Lung (tissue), 12 donors: ENCODE measurements around the gene NT5C1B. TPM values are rescaled to one million over a fixed set of nuclear protein-coding genes. Genes with fewer than 3 reads are reported as not detected.

ENCODE experiments used
- ATAC-seq: fragments of 200-7000 bp; cut with Tn5 transposase; one replicate; pipeline ENCODE4 v1.9.1; 2020; ENCODE audit warnings: moderate number of reproducible peaks; ENCODE audit not compliant: insufficient read depth, low FRiP score
- DNase-seq, 3 donors: peaks; one replicate each; pipeline ENCODE4 v3.0.0-alpha.2; 2013 to 2017
- H3K27ac ChIP-seq, 2 donors: one replicate each; pipeline ENCODE4 v1.5.1; 2013; ENCODE audit warnings: mild to moderate bottlenecking in 2 of 2, moderate library complexity in 2 of 2, control low read depth in 1 of 2, inconsistent platforms in 1 of 2, low read depth in 1 of 2, low read length in 1 of 2
- H3K27me3 ChIP-seq, 3 donors: one replicate each; pipeline ENCODE4 v1.5.1; 2013; ENCODE audit warnings: low read length in 2 of 3; ENCODE audit not compliant: control insufficient read depth in 3 of 3, insufficient read depth in 3 of 3
- H3K36me3 ChIP-seq, 4 donors: one replicate each; pipeline ENCODE4 v1.5.1; 2013; ENCODE audit warnings: low read length in 4 of 4, mild to moderate bottlenecking in 1 of 4, moderate library complexity in 1 of 4; ENCODE audit not compliant: control insufficient read depth in 4 of 4, insufficient read depth in 4 of 4
- H3K4me1 ChIP-seq, 5 donors: one replicate each; pipeline ENCODE4 v1.5.1; 2013; ENCODE audit warnings: low read length in 5 of 5, mild to moderate bottlenecking in 2 of 5, moderate library complexity in 1 of 5; ENCODE audit not compliant: control insufficient read depth in 5 of 5, insufficient read depth in 5 of 5
- H3K4me3 ChIP-seq: one replicate; pipeline ENCODE4 v1.5.1; 2013; ENCODE audit warnings: mild to moderate bottlenecking, control low read depth, moderate library complexity
- H3K9ac ChIP-seq, 2 donors: one replicate each; pipeline ENCODE4 v1.5.1; 2013; ENCODE audit warnings: low read length in 2 of 2, control low read depth in 1 of 2; ENCODE audit not compliant: insufficient read depth in 1 of 2
- H3K9me3 ChIP-seq, 4 donors: one replicate each; pipeline ENCODE4 v1.5.1; 2013; ENCODE audit warnings: low read length in 3 of 4, mild to moderate bottlenecking in 1 of 4, moderate library complexity in 1 of 4; ENCODE audit not compliant: control insufficient read depth in 4 of 4, insufficient read depth in 3 of 4
- WGBS, 2 donors: extraction: QIAGEN DNeasy Blood & Tissue Kit; methylation state at CpG; one replicate each; pipeline ENCODE4 v1.1.7; 2013; 5-methylcytosine and 5-hydroxymethylcytosine counted together
- polyA plus RNA-seq, 2 donors: library from polyadenylated mRNA; stranded (reverse); fragments of 200-250 nt; gene quantifications; one replicate each; pipeline ENCODE4 v1.2.1, GENCODE V29; 2013
- total RNA-seq, 2 donors: library from RNA; depleted of rRNA in 1 of 2; stranded (reverse); fragments of >200 nt in 1 of 2; gene quantifications; one replicate each; pipeline ENCODE4 v1.2.1, GENCODE V29; 2014 to 2021
- TF ChIP-seq, protein P1 (sequence below): IDR thresholded peaks from 2 replicates; pipeline ENCODE4 v1.5.1; 2012; ENCODE audit warnings: mild to moderate bottlenecking; ENCODE audit errors: control extremely low read depth, extremely low read depth
- donor health status: control.
- donor health status: control.
- donor health status: Bipolar disorder and iron deficiency.
- donor health status: healthy.
- donor health status: DM: yes; HTN: yes; CAD: no.

NT5C1B gene
- total and polyA plus RNA-seq, 4 donors: not detected

DNA sequence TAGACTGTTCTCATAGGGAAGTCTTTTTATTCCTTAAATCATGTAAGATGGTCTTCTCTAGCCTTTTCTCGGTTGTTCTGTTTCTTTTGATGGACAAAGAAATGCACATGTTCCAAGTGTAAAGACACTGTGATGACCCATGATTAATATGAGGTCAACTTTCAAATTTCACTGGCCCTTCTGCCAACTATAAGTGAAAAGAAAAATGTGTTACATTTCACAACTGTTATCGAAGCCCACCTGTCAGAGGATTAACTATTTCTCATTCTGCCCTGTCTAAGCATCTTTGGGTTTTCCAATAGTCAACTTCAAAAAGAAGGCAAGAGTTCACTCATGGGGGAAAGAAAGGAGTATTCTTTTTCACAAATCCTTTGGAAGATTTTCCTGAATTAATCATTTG, 32.2 kb downstream of the NT5C1B start:
- H3K4me3 ChIP-seq: no peak overlapping the region
- no peak for ATAC-seq
- TF ChIP-seq, protein P1, sequence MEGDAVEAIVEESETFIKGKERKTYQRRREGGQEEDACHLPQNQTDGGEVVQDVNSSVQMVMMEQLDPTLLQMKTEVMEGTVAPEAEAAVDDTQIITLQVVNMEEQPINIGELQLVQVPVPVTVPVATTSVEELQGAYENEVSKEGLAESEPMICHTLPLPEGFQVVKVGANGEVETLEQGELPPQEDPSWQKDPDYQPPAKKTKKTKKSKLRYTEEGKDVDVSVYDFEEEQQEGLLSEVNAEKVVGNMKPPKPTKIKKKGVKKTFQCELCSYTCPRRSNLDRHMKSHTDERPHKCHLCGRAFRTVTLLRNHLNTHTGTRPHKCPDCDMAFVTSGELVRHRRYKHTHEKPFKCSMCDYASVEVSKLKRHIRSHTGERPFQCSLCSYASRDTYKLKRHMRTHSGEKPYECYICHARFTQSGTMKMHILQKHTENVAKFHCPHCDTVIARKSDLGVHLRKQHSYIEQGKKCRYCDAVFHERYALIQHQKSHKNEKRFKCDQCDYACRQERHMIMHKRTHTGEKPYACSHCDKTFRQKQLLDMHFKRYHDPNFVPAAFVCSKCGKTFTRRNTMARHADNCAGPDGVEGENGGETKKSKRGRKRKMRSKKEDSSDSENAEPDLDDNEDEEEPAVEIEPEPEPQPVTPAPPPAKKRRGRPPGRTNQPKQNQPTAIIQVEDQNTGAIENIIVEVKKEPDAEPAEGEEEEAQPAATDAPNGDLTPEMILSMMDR: no peak
- H3K4me1 ChIP-seq: peaks cover 0 to 48% (median 12%) of the 10 kb centered on the region in 5 donors
- no peak overlapping the region for H3K9ac ChIP-seq
- H3K36me3 ChIP-seq: peaks cover 5 to 29% (median 12%) of the 10 kb centered on the region in 4 donors
- no peak for DNase-seq
- H3K27me3 ChIP-seq: no peaks in the 10 kb centered on the region
- peak overlapping the region in 1 of 2 donors; percentile 4 for H3K27ac ChIP-seq
- 79 to 86% methylated on average over 2 of the region's 2 CpGs for WGBS, 2 donors
- no peaks in the 10 kb centered on the region for H3K9me3 ChIP-seq

DNA sequence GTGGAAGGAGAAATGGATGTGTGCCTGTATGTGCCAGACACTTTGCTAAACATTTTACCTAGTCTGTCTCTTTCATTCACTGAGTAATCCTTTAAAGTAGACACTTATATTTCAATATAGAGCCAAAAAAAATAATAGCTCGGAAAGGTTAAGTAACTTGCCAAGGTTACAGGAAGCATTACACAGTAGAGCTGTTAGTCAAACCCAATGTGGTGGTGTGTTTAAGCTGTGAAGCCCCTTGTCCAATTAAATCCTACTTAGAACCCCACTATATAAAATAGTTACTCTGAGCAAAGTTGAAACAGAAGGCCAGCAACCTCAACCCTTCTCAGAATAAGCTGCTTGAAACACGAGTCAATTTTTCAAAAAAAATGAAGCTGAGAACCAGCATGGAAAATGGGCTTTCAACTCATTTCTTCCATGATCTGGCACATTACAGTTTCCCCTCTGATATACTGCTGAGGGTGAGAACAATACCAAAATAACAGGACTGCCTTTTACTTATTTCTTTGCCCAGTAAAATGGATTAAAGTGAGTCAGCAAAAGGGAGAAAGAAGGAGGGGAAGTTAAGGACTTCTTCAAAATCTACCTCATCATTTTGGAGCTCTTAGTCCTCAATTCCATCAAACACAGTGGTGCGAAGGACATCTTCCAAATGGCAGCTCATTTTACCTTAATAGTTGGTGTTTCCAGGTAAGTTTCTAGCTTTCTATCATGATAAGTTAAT, 36.9 kb downstream of the NT5C1B start:
- Histone ChIP-seq H3K9ac (no peak overlapping the region), H3K4me1 (peaks cover 0 to 27% (median 5%) of the 10 kb centered on the region in 5 donors), H3K27ac (peak overlapping the region in 1 of 2 donors; percentile 53), H3K4me3 (no peak overlapping the region), H3K9me3 (no peaks in the 10 kb centered on the region), H3K36me3 (peaks cover 5 to 33% (median 12%) of the 10 kb centered on the region in 4 donors), H3K27me3 (no peaks in the 10 kb centered on the region)
- WGBS, 2 donors: 67 to 76% methylated on average over 3 of the region's 3 CpGs
- ATAC-seq (peak; percentile 44), DNase-seq (no peak)
- TF ChIP-seq, protein P1: no peak

GRCh38 chr2:18551623-18552022, 37.7 kb downstream of the NT5C1B start:
- peaks cover 5 to 27% (median 12%) of the 10 kb centered on the region in 4 donors for H3K36me3 ChIP-seq
- WGBS, 2 donors: 84 to 93% methylated on average over 2 of the region's 2 CpGs
- H3K27ac ChIP-seq: no peak overlapping the region
- no peak overlapping the region for H3K9ac ChIP-seq
- peaks cover 0 to 24% (median 10%) of the 10 kb centered on the region in 5 donors for H3K4me1 ChIP-seq
- no peak for DNase-seq
- H3K27me3 ChIP-seq: no peaks in the 10 kb centered on the region
- TF ChIP-seq, protein P1: no peak
- no peak overlapping the region for H3K4me3 ChIP-seq
- ATAC-seq: no peak
- H3K9me3 ChIP-seq: no peaks in the 10 kb centered on the region

DNA sequence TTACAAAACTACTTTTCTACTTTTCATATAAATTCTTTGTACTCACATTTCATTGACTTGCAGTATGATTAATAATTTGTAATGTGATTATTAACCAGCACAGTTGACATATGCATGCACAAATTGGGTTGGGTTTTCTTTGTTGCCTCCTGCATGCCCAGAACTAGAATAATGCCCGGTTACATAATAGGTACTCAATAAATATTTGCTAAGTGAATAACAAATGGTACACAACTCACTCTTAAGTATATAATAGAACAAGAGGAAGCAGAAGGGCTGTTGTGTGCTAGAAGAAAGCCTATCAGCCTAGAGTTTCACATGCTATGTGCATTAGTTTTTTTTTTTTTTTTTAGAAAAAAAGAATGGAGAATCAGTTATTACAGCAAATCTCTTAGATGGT, 38.2 kb downstream of the NT5C1B start:
- Histone ChIP-seq H3K36me3 (peaks cover 5 to 27% (median 12%) of the 10 kb centered on the region in 4 donors), H3K9ac (no peak overlapping the region), H3K27me3 (no peaks in the 10 kb centered on the region), H3K4me1 (peaks cover 0 to 21% (median 10%) of the 10 kb centered on the region in 5 donors), H3K9me3 (no peaks in the 10 kb centered on the region), H3K27ac (no peak overlapping the region), H3K4me3 (no peak overlapping the region)
- TF ChIP-seq, protein P1: no peak
- no peak for DNase-seq
- peak; percentile 60 for ATAC-seq
- WGBS, 2 donors: 59 to 89% methylated on average over 1 of the region's 1 CpG
